GM23248 (cell line): ENCODE measurements around the gene FAT2. TPM values are rescaled to one million over a fixed set of nuclear protein-coding genes. Genes with fewer than 3 reads are reported as not detected.

Experiments used
- DNase-seq: peaks from one replicate; pipeline ENCODE4 v3.0.0-alpha.2; 2015
- H2AFZ ChIP-seq: fragments of 200-600 bp; sonication (generic); 2 replicates; pipeline ENCODE4 v1.6.1; 2016; ENCODE audit warnings: antibody characterized with exemption
- H3F3A ChIP-seq: fragments of 200-600 bp; sonication (generic); 2 replicates; pipeline ENCODE4 v1.6.1; 2016; ENCODE audit warnings: mild to moderate bottlenecking, antibody characterized with exemption, mixed run types; ENCODE audit not compliant: insufficient read depth
- H3K27ac ChIP-seq: fragments of 200-600 bp; sonication (generic); 2 replicates; pipeline ENCODE4 v1.5.1; 2016; ENCODE audit warnings: mild to moderate bottlenecking
- H3K27me3 ChIP-seq: fragments of 200-600 bp; sonication (generic); replicated peaks from 2 replicates; pipeline ENCODE4 v1.6.1; 2016; ENCODE audit warnings: mild to moderate bottlenecking; ENCODE audit not compliant: insufficient read depth
- H3K36me3 ChIP-seq: fragments of 200-600 bp; sonication (generic); 2 replicates; pipeline ENCODE4 v1.6.1; 2016; ENCODE audit warnings: low read depth, mild to moderate bottlenecking
- H3K4me1 ChIP-seq: fragments of 200-600 bp; sonication (generic); 2 replicates; pipeline ENCODE4 v1.6.1; 2016; ENCODE audit warnings: mild to moderate bottlenecking; ENCODE audit not compliant: insufficient read depth
- H3K4me2 ChIP-seq: fragments of 200-600 bp; sonication (generic); one replicate; pipeline ENCODE4 v1.6.1; 2016; ENCODE audit warnings: mild to moderate bottlenecking; ENCODE audit not compliant: unreplicated experiment
- H3K4me3 ChIP-seq: fragments of 200-600 bp; sonication (generic); 2 replicates; pipeline ENCODE4 v1.5.1; 2016; ENCODE audit warnings: mild to moderate bottlenecking
- H3K79me2 ChIP-seq: fragments of 200-600 bp; sonication (generic); 2 replicates; pipeline ENCODE4 v1.6.1; 2016; ENCODE audit warnings: mild to moderate bottlenecking; ENCODE audit not compliant: insufficient read depth
- H3K9ac ChIP-seq: fragments of 200-600 bp; sonication (generic); 2 replicates; pipeline ENCODE4 v1.6.1; 2016; ENCODE audit warnings: mild to moderate bottlenecking
- H3K9me2 ChIP-seq: fragments of 200-600 bp; sonication (generic); 2 replicates; pipeline ENCODE4 v1.6.1; 2016; ENCODE audit warnings: mixed run types, mild to moderate bottlenecking, moderate library complexity; ENCODE audit not compliant: insufficient read depth
- H3K9me3 ChIP-seq: fragments of 200-600 bp; sonication (generic); one replicate; pipeline ENCODE4 v1.6.1; 2017; ENCODE audit warnings: low read depth
- H4K20me1 ChIP-seq: fragments of 200-600 bp; sonication (generic); 2 replicates; pipeline ENCODE4 v1.6.0; 2016; ENCODE audit not compliant: insufficient read depth
- EZH2 ChIP-seq: fragments of 200-600 bp; sonication (generic); IDR thresholded peaks from 2 replicates; pipeline ENCODE4 v1.6.1; 2018; ENCODE audit warnings: antibody characterized with exemption, mild to moderate bottlenecking; ENCODE audit not compliant: insufficient read depth, poor library complexity, severe bottlenecking
- EZH2phosphoT487 ChIP-seq: fragments of 200-600 bp; sonication (generic); IDR thresholded peaks from 2 replicates; pipeline ENCODE4 v1.6.1; 2018; ENCODE audit warnings: antibody characterized with exemption, moderate library complexity, mild to moderate bottlenecking, low read depth; ENCODE audit not compliant: insufficient read depth
- WGBS, 2 experiments: methylation state at CpG; one replicate each; pipeline ENCODE4 v1.1.6; 2015 to 2017; ENCODE audit warnings: low lambda C conversion rate in 2 of 2, low coverage in 1 of 2; ENCODE audit errors: missing lambda C conversion rate in 2 of 2; 5-methylcytosine and 5-hydroxymethylcytosine counted together
- in situ Hi-C: fragments of 300-500 bp; cut with MboI; formaldehyde crosslinking; loops from 2 replicates; pipeline ENCODE4 v1.15.0; 2020
- polyA plus RNA-seq: library from polyadenylated mRNA; unstranded; fragments of >200 nt; fragmentation: Nextera tagmentation; extraction: Ambion mirVana; gene quantifications from 2 replicates; pipeline ENCODE4 v1.2.1, GENCODE V29; 2016
- total RNA-seq: library from RNA; depleted of rRNA; stranded (reverse); fragments of >200 nt; shearing (Covaris generic); gene quantifications from 2 replicates; pipeline ENCODE4 v1.2.3, GENCODE V29; 2014

Gene FAT2
- total and polyA plus RNA-seq, 2 experiments from 2014 or later = not detected

GRCh38 chr5:151584057-151584937 is 6.8 kb downstream of the FAT2 start:
- Histone ChIP-seq H3K27ac (no peak overlapping the region), H3K36me3 (no peaks in the 10 kb centered on the region), H3K4me2 (no peak overlapping the region), H3K9ac (no peak overlapping the region), H4K20me1 (no peaks in the 10 kb centered on the region), H2AFZ (no peak overlapping the region), H3F3A (no peaks in the 10 kb centered on the region), H3K9me2 (no peaks in the 10 kb centered on the region), H3K79me2 (no peaks in the 10 kb centered on the region), H3K4me3 (no peak overlapping the region), H3K9me3 (no peaks in the 10 kb centered on the region), H3K27me3 (no peaks in the 10 kb centered on the region), H3K4me1 (no peaks in the 10 kb centered on the region)
- TF ChIP-seq EZH2phosphoT487 (no peak), EZH2 (no peak)
- WGBS, 2 experiments = 74 to 77% methylated on average over 14 of the region's 14 CpGs
- no peak for DNase-seq
- in situ Hi-C loops = no loop called here

- no peaks in the 10 kb centered on the region for H3K9me2 ChIP-seq
- no peak for DNase-seq
- in situ Hi-C loops = no loop called here
- no peaks in the 10 kb centered on the region for H3K4me1 ChIP-seq
- no peaks in the 10 kb centered on the region for H3K79me2 ChIP-seq
- H3K27me3 ChIP-seq = no peaks in the 10 kb centered on the region
- H3F3A ChIP-seq = no peaks in the 10 kb centered on the region
- H3K4me2 ChIP-seq = no peak overlapping the region
- H4K20me1 ChIP-seq = no peaks in the 10 kb centered on the region
- 46 to 49% methylated on average over 6 of the region's 6 CpGs for WGBS, 2 experiments
- no peaks in the 10 kb centered on the region for H3K9me3 ChIP-seq
- H2AFZ ChIP-seq = no peak overlapping the region
- no peak for TF ChIP-seq EZH2phosphoT487
- TF ChIP-seq EZH2 = no peak
- H3K27ac ChIP-seq = no peak overlapping the region
- no peak overlapping the region for H3K4me3 ChIP-seq
- H3K36me3 ChIP-seq = no peaks in the 10 kb centered on the region
- no peak overlapping the region for H3K9ac ChIP-seq
Measured at GRCh38 chr5:151581812-151582583, 9.1 kb downstream of the FAT2 start.

GRCh38 chr5:151581347-151581746 is 9.8 kb downstream of the FAT2 start:
- H2AFZ ChIP-seq = no peak overlapping the region
- H3K9me2 ChIP-seq = no peaks in the 10 kb centered on the region
- H3F3A ChIP-seq = no peaks in the 10 kb centered on the region
- no peak overlapping the region for H3K9ac ChIP-seq
- no peaks in the 10 kb centered on the region for H3K27me3 ChIP-seq
- no peaks in the 10 kb centered on the region for H4K20me1 ChIP-seq
- 34 to 46% methylated on average over 4 of the region's 4 CpGs for WGBS, 2 experiments
- no peak for TF ChIP-seq EZH2phosphoT487
- TF ChIP-seq EZH2 = no peak
- H3K4me1 ChIP-seq = no peaks in the 10 kb centered on the region
- H3K4me3 ChIP-seq = no peak overlapping the region
- in situ Hi-C loops = no loop called here
- no peak overlapping the region for H3K4me2 ChIP-seq
- no peak overlapping the region for H3K27ac ChIP-seq
- no peaks in the 10 kb centered on the region for H3K9me3 ChIP-seq
- no peaks in the 10 kb centered on the region for H3K36me3 ChIP-seq
- no peak for DNase-seq
- H3K79me2 ChIP-seq = no peaks in the 10 kb centered on the region

GRCh38 chr5:151580858-151581257 is 10.3 kb downstream of the FAT2 start:
- in situ Hi-C loops = no loop called here
- Histone ChIP-seq H2AFZ (no peak overlapping the region), H3F3A (no peaks in the 10 kb centered on the region), H3K4me2 (no peak overlapping the region), H3K4me1 (no peaks in the 10 kb centered on the region), H3K9me2 (no peaks in the 10 kb centered on the region), H3K79me2 (no peaks in the 10 kb centered on the region), H3K27ac (no peak overlapping the region), H3K36me3 (no peaks in the 10 kb centered on the region), H4K20me1 (no peaks in the 10 kb centered on the region), H3K9me3 (no peaks in the 10 kb centered on the region), H3K9ac (no peak overlapping the region), H3K27me3 (no peaks in the 10 kb centered on the region), H3K4me3 (no peak overlapping the region)
- 59 to 64% methylated on average over 6 of the region's 6 CpGs for WGBS, 2 experiments
- TF ChIP-seq EZH2 = no peak
- TF ChIP-seq EZH2phosphoT487 = no peak
- DNase-seq = no peak
